ENCODE measurements around the gene NEK10. TPM values are rescaled to one million over a fixed set of nuclear protein-coding genes. Genes with fewer than 3 reads are reported as not detected.

The NEK10 gene
- total RNA-seq, 1 donor from 2014 or later = 9.4 TPM

DNA sequence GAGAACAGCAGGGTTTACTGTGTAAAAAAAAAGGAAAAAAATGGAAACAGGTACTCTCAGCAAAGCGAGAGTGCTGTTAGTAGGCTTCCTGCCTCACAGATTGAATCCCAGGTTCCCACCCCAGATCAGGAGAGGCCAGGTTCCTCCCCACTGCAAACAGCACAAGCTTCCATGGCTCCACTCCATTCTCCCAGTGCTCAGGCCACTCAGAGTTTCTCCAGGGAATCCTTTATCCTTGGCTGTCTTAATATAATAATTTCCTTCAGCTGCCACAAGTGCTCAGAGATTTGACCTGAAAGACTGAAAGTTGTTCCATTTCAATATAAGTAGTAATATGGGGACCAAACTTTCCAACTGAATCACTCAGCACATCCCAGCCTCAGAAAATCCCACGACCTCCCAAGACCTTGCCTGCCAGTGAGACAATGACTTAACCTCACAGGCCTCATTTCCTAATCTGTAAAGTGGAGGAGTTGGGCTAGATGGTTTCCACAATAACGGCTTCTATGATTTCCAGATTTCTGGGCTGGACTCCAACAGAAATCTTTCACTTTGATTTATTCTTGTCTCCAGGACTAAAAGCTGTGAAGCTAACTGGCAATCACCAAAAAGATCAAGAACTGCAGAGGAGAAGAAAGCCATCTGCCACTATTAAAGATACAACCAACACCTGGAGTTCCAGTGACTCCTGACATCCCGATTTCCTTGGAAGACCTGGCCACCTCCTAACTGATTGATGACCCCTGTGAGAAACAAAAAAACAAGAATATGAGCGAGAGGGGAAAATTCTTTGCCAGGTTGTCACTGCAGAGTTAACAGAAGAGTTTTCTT is 289.5 kb downstream of the NEK10 start:
- H3K27me3 ChIP-seq (ENCODE audit: low read depth) = no peaks in the 10 kb centered on the region
- no peaks in the 10 kb centered on the region for H3K36me3 ChIP-seq
- intact Hi-C loops (cut with DNase I) = no loop called here
- H3K27ac ChIP-seq = no peak overlapping the region
- no peaks in the 10 kb centered on the region for H3K4me1 ChIP-seq
- ATAC-seq = no peak
- no peaks in the 10 kb centered on the region for H3K9me3 ChIP-seq
- no peak overlapping the region for H3K4me3 ChIP-seq
- TF ChIP-seq, protein P1, sequence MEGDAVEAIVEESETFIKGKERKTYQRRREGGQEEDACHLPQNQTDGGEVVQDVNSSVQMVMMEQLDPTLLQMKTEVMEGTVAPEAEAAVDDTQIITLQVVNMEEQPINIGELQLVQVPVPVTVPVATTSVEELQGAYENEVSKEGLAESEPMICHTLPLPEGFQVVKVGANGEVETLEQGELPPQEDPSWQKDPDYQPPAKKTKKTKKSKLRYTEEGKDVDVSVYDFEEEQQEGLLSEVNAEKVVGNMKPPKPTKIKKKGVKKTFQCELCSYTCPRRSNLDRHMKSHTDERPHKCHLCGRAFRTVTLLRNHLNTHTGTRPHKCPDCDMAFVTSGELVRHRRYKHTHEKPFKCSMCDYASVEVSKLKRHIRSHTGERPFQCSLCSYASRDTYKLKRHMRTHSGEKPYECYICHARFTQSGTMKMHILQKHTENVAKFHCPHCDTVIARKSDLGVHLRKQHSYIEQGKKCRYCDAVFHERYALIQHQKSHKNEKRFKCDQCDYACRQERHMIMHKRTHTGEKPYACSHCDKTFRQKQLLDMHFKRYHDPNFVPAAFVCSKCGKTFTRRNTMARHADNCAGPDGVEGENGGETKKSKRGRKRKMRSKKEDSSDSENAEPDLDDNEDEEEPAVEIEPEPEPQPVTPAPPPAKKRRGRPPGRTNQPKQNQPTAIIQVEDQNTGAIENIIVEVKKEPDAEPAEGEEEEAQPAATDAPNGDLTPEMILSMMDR (IDR thresholded peaks at IDR 0.05) = no peak
- no peak for DNase-seq

DNA sequence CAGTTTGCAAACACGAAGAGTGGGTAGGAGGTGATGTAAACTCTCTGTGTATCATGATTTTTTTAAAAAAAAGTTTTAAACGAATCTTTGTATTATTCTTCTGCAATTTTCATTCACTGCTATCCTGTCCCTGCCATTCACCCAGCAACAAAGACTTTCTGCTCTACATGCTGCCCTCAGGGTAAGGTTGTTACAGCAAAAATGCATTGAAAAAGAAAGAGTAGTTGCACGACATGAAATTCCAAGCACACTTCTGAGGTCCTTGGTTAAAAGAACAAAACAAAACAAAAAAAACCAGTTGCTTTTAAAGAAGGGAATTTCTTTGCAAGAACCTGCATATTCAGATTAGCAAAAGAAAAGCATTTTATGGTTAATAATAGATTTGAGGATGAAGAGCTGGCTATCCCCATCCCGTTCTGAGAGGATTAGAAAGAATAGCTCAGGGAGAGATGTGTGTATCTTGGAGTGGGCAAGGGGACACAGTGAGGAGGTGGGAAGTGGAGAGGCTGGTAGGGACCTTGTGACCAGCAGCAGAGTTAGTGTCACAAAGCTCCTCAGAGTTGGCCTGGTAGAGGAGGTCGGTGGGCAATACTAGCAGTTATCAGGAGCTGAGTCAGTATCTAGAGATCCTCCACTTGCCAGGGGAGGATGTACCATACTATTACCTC is 290.8 kb downstream of the NEK10 start:
- Histone ChIP-seq H3K4me1 (no peaks in the 10 kb centered on the region), H3K27me3 (ENCODE audit: low read depth) (no peaks in the 10 kb centered on the region), H3K27ac (no peak overlapping the region), H3K4me3 (no peak overlapping the region), H3K9me3 (no peaks in the 10 kb centered on the region), H3K36me3 (no peaks in the 10 kb centered on the region)
- ATAC-seq (no peak), DNase-seq (no peak)
- intact Hi-C loops (cut with DNase I) = no loop called here
- TF ChIP-seq, protein P1 (IDR thresholded peaks at IDR 0.05) = no peak

- Histone ChIP-seq H3K4me1 (no peaks in the 10 kb centered on the region), H3K36me3 (no peaks in the 10 kb centered on the region), H3K4me3 (no peak overlapping the region), H3K27ac (no peak overlapping the region), H3K9me3 (no peaks in the 10 kb centered on the region), H3K27me3 (ENCODE audit: low read depth) (no peaks in the 10 kb centered on the region)
- intact Hi-C loops (cut with DNase I) = no loop called here
- DNase-seq (no peak), ATAC-seq (no peak)
- TF ChIP-seq, protein P1 (IDR thresholded peaks at IDR 0.05) = no peak
Measured at GRCh38 chr3:27076815-27077630, 292.2 kb downstream of the NEK10 start.

DNA sequence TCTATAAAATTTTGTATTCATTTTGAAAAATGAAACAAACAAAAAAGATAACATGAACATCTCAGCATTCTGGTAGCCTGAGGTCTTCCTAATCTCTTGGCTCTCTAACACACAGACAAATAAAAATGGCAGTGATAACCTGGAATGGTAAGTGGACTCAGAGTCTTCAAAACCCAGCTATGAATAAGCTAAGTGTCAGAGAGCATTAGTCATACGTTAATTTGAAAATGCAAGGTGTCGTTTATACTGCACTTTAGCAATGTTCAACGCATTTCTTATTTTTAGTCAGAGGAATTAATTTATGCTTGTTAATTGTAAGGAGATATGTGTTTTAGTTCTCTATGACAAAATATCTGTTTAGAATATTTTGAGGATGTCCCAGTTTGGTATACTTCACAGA is 294.3 kb downstream of the NEK10 start:
- H3K27me3 ChIP-seq (ENCODE audit: low read depth) = no peaks in the 10 kb centered on the region
- TF ChIP-seq, protein P1 (IDR thresholded peaks at IDR 0.05) = no peak
- no peak overlapping the region for H3K4me3 ChIP-seq
- no peaks in the 10 kb centered on the region for H3K9me3 ChIP-seq
- no peak overlapping the region for H3K27ac ChIP-seq
- DNase-seq (no peak), ATAC-seq (no peak)
- intact Hi-C loops (cut with DNase I) = no loop called here
- H3K4me1 ChIP-seq = no peaks in the 10 kb centered on the region
- no peaks in the 10 kb centered on the region for H3K36me3 ChIP-seq

DNA sequence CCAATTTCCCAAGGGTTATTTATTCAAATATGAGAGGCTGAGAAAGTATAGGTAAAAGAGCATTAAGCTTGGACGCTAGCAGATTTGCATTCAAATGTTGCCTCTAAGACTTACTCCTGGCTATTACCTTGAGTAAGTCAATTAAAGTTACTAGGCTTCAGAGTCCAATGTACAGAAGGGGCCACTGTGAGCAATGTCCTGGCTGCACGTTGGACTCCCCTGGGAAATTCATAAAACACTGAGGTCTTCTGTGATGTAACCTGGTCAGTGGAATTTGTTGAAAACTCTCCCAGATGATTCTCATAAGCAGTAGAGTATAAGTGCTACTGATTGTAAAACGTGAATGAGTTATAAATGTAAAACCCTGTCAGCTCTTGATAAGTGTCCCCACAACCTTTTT is 295.3 kb downstream of the NEK10 start:
- ATAC-seq (no peak), DNase-seq (no peak)
- TF ChIP-seq, protein P1 (IDR thresholded peaks at IDR 0.05) = no peak
- Histone ChIP-seq H3K4me1 (no peaks in the 10 kb centered on the region), H3K36me3 (no peaks in the 10 kb centered on the region), H3K9me3 (no peaks in the 10 kb centered on the region), H3K4me3 (no peak overlapping the region), H3K27ac (no peak overlapping the region), H3K27me3 (ENCODE audit: low read depth) (no peaks in the 10 kb centered on the region)
- intact Hi-C loops (cut with DNase I) = no loop called here

Measured in lower lobe of right lung (tissue), 2 donors.